Body of pancreas (tissue), 4 donors: Measurements from ENCODE around the gene CHORDC1. TPM values are rescaled to one million over a fixed set of nuclear protein-coding genes. Genes with fewer than 3 reads are reported as not detected.
"Not testable (repeated sequence)": the region's sequence is repeated elsewhere in the genome, so short reads cannot be mapped to it uniquely, and the experiment has no call there.

Experiments used
- ATAC-seq: fragments of 150-250 bp; one replicate; pipeline ENCODE4 v1.9.1; 2016
- DNase-seq, 4 donors: peaks; one replicate each; pipeline ENCODE4 v3.0.0-alpha.2; 2019
- H3K27ac ChIP-seq, 4 donors: fragments of 200-600 bp; sonication (generic); 1 replicate in 3 of 4; 2 replicates in 1 of 4; pipeline versions ENCODE4 v1.5.1 to v1.6.1; 2016 to 2019; ENCODE audit warnings: mild to moderate bottlenecking in 1 of 4, mixed read lengths in 1 of 4, moderate library complexity in 1 of 4
- H3K27me3 ChIP-seq, 2 donors: fragments of 200-600 bp; sonication (generic); one replicate each; pipeline ENCODE4 v1.6.0; 2016; ENCODE audit warnings: mild to moderate bottlenecking in 1 of 2
- H3K36me3 ChIP-seq, 2 donors: fragments of 200-600 bp; sonication (generic); replicated peaks in 1 of 2; 2 replicates each; pipeline ENCODE4 v1.5.1; 2016; ENCODE audit warnings: low read depth in 2 of 2; ENCODE audit not compliant: insufficient read depth in 1 of 2
- H3K4me1 ChIP-seq: fragments of 200-600 bp; sonication (generic); one replicate; pipeline ENCODE4 v1.6.0; 2016
- H3K4me3 ChIP-seq, 2 donors: fragments of 200-600 bp; sonication (generic); 1 replicate in 1 of 2; 2 replicates in 1 of 2; pipeline ENCODE4 v1.5.1; 2016 to 2019
- H3K9me3 ChIP-seq, 3 donors: fragments of 200-600 bp; sonication (generic); 1 replicate in 2 of 3; 2 replicates in 1 of 3; pipeline ENCODE4 v1.5.1; 2016
- POLR2A ChIP-seq, 3 donors: fragments of 450-650 bp; IDR thresholded peaks; one replicate each; pipeline ENCODE4 v1.6.1; 2016; ENCODE audit warnings: antibody characterized with exemption in 3 of 3, mild to moderate bottlenecking in 2 of 3
- WGBS, 2 donors: methylation state at CpG; one replicate each; pipeline ENCODE4 v1.1.5; 2017; 5-methylcytosine and 5-hydroxymethylcytosine counted together
- intact Hi-C: fragments of 100-400 bp; cut with DNase I; formaldehyde crosslinking; loops from one replicate; pipeline ENCODE4 v1.15.1; 2023
- total RNA-seq, 2 donors: library from RNA; depleted of rRNA; stranded (reverse); fragments of >200 nt; gene quantifications; one replicate each; pipeline ENCODE4 v1.1.0, GENCODE V29; 2016
- TF ChIP-seq, protein P1 (sequence below), 7 experiments: fragments of 450-650 bp in 4 of 7; fragments of 200-600 bp in 3 of 7; sonication (generic) in 3 of 7; IDR thresholded peaks; one replicate each; pipeline ENCODE4 v1.5.1; 2016 to 2019; ENCODE audit warnings: antibody characterized with exemption in 7 of 7

Gene CHORDC1
- total RNA-seq, 2 donors from 2014 or later, result 27.8 to 41.5 TPM

DNA sequence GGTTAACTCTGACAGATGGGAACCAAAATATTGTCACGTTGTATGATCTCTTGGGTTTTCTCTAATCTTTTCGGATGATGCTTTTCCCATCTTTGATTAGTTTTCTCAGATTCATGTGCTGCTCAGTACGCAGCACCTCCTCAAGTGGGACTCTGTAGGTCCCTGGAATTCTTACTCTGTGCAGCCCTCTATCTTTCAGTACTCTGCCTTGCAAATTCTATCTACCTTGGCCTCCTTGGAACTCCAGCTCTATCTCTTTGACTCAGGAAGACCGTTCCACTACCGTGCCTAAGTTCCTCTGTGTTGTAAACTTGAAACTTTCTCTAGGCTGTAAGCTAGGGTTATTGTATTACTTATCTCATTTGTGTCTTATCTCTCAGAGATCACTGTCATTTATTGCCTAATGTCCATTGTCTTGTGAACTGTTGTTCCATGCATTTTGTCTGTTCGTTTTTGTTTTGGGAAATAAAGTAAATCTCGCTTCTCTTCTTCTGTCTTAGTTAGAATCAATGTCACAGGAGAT is 20.1 kb upstream of the CHORDC1 start:
- TF ChIP-seq POLR2A (IDR thresholded peaks at IDR 0.05), result no peak
- TF ChIP-seq, protein P1, sequence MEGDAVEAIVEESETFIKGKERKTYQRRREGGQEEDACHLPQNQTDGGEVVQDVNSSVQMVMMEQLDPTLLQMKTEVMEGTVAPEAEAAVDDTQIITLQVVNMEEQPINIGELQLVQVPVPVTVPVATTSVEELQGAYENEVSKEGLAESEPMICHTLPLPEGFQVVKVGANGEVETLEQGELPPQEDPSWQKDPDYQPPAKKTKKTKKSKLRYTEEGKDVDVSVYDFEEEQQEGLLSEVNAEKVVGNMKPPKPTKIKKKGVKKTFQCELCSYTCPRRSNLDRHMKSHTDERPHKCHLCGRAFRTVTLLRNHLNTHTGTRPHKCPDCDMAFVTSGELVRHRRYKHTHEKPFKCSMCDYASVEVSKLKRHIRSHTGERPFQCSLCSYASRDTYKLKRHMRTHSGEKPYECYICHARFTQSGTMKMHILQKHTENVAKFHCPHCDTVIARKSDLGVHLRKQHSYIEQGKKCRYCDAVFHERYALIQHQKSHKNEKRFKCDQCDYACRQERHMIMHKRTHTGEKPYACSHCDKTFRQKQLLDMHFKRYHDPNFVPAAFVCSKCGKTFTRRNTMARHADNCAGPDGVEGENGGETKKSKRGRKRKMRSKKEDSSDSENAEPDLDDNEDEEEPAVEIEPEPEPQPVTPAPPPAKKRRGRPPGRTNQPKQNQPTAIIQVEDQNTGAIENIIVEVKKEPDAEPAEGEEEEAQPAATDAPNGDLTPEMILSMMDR (IDR thresholded peaks at IDR 0.05), result no peak
- ATAC-seq (no peak), DNase-seq (no peak)
- intact Hi-C loops, result no loop called here
- no peak overlapping the region for H3K4me3 ChIP-seq
- 49 to 53% methylated on average over 7 of the region's 7 CpGs for WGBS, 2 donors
- H3K9me3 ChIP-seq, result no peaks in the 10 kb centered on the region
- H3K4me1 ChIP-seq, result no peaks in the 10 kb centered on the region
- no peak overlapping the region for H3K27ac ChIP-seq
- H3K27me3 ChIP-seq, result no peaks in the 10 kb centered on the region
- no peaks in the 10 kb centered on the region for H3K36me3 ChIP-seq

DNA sequence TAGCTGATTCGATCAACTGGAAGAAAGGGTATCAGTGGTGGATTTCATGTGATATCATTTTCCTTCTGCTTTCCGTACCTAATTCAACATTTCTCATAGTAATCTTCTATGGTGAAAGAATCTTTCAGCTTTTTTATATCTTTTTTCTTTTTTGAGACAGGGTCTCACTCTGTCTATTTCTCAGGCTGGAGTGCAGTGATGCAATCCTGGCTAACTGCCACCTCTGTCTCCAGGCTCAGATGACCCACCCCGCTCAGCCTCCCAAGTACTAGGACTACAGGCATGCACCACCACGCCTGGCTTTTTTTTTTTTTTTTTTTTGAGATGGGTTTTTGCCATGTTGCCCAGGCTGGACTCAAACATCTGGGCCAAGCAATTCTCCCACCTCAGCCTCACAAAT is 18.6 kb upstream of the CHORDC1 start:
- Histone ChIP-seq H3K27ac (no peak overlapping the region), H3K4me1 (no peaks in the 10 kb centered on the region), H3K4me3 (no peak overlapping the region), H3K9me3 (no peaks in the 10 kb centered on the region), H3K36me3 (no peaks in the 10 kb centered on the region), H3K27me3 (no peaks in the 10 kb centered on the region)
- no peak for DNase-seq
- intact Hi-C loops, result no loop called here
- ATAC-seq, result no peak
- WGBS, 2 donors, result 81 to 88% methylated on average over 3 to 4 of the region's 4 CpGs
- no peak for TF ChIP-seq POLR2A (IDR thresholded peaks at IDR 0.05)
- TF ChIP-seq, protein P1 (IDR thresholded peaks at IDR 0.05), result no peak

DNA sequence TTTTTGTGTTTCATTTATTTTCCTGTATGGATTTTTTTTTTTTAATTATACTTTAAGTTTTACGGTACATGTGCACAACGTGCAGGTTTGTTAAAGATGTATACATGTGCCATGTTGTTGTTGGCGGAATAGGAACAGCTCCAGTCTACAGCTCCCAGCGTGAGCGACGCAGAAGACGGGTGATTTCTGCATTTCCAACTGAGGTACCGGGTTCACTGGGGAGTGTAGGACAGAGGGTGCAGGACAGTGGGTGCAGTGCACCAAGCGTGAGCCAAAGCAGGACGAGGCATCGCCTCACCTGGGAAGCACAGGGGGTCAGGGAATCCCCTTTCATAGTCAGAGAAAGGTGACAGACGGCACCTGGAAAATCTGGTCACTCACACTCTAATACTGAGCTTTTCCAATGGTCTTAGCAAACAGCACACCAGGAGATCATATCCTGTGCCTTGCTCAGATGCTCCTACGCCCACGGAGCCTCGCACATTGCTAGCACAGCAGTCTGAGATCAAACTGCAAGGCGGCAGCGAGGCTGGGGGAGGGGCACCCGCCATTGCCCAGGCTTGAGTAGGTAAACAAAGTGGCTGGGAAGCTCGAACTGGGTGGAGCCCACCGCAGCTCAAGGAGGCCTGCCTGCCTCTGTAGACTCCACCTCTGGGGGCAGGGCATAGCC is 17.3 kb upstream of the CHORDC1 start:
- H3K27ac ChIP-seq, ATAC-seq, intact Hi-C loops, H3K27me3 ChIP-seq, H3K4me1 ChIP-seq, H3K9me3 ChIP-seq, H3K36me3 ChIP-seq, H3K4me3 ChIP-seq, DNase-seq: not testable (repeated sequence)
- WGBS, 2 donors, result 72 to 74% methylated on average over 19 to 20 of the region's 20 CpGs

DNA sequence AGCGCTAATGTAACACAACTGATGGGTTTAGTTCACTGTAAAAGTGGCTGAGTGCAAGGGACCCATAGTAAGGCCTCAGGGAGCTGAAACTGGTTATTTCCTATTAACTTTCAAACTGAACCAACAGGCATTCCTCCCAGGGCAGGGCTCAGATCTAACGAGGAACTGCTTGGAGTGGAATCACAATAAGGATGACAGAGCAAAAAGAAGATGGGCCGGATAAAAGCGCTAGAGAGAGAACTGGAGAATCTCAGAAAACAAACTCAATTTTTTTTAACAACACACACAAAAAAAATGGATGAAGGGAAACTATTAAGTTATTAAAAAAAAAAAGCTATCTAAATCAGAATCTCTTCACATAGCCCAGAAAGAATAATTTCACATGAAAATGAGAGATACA is 14.2 kb upstream of the CHORDC1 start:
- Histone ChIP-seq H3K9me3 (no peaks in the 10 kb centered on the region), H3K36me3 (no peaks in the 10 kb centered on the region), H3K27me3 (no peaks in the 10 kb centered on the region), H3K4me1 (no peaks in the 10 kb centered on the region), H3K27ac (no peak overlapping the region), H3K4me3 (no peak overlapping the region)
- no peak for TF ChIP-seq POLR2A (IDR thresholded peaks at IDR 0.05)
- TF ChIP-seq, protein P1 (IDR thresholded peaks at IDR 0.05), result no peak
- ATAC-seq, result no peak
- intact Hi-C loops, result no loop called here
- 70 to 76% methylated on average over 4 of the region's 4 CpGs for whole genome bisulfite sequencing, 2 donors
- DNase-seq, result no peak

DNA sequence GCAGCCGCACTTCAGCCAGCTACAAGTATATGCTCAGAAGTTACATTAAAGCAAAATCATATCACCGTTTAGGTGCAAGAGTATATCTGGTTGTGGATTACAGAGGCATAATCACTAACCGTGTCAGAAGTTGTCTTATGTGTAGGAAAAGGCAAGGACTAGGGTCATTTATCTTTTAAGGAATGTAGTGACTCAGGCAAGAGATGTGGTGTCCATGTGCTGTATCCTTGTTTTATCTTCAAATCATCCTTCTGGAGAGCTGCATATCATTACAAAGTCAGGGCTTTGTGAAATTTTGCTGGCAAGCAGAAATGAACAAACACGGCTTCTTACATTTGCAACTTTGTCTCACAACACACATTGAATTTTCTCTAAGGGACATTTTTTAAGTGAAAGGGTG is 12.7 kb upstream of the CHORDC1 start:
- no peaks in the 10 kb centered on the region for H3K27me3 ChIP-seq
- no peak overlapping the region for H3K4me3 ChIP-seq
- TF ChIP-seq, protein P1 (IDR thresholded peaks at IDR 0.05), result no peak
- TF ChIP-seq POLR2A (IDR thresholded peaks at IDR 0.05), result no peak
- intact Hi-C loops, result no loop called here
- no peak overlapping the region for H3K27ac ChIP-seq
- H3K4me1 ChIP-seq, result no peaks in the 10 kb centered on the region
- ATAC-seq (no peak), DNase-seq (no peak)
- 77 to 82% methylated on average over 4 of the region's 4 CpGs for WGBS, 2 donors
- no peaks in the 10 kb centered on the region for H3K9me3 ChIP-seq
- no peaks in the 10 kb centered on the region for H3K36me3 ChIP-seq
